NCI-H345 treated with DMSO at 0.1 percent for 48 hours (cell line): ENCODE measurements around the gene ARHGAP24.
"Not testable (repeated sequence)": the region's sequence is repeated elsewhere in the genome, so short reads cannot be mapped to it uniquely, and the experiment has no call there.

Experiments
- DNase-seq: peaks from one replicate; lab custom pipeline; 2025; ENCODE audit not compliant: unreplicated experiment; lab: John Stamatoyannopoulos, UW

ARHGAP24 gene

GRCh38 chr4:85994576-85994975 lies 519.6 kb downstream of the ARHGAP24 start:
- no peak for DNase-seq

- DNase-seq: no peak
These were observed 520.4 kb downstream of the ARHGAP24 start for GRCh38 chr4:85995361-85995760.

GRCh38 chr4:86001591-86001990 lies 526.6 kb downstream of the ARHGAP24 start:
- DNase-seq: no peak

GRCh38 chr4:86004030-86004429 lies 529.1 kb downstream of the ARHGAP24 start:
- no peak for DNase-seq

GRCh38 chr4:86006057-86006456 lies 531.1 kb downstream of the ARHGAP24 start:
- no peak for DNase-seq

GRCh38 chr4:86007042-86007441 lies 532.1 kb downstream of the ARHGAP24 start:
- DNase-seq: no peak

- DNase-seq: no peak
These were observed 536.2 kb downstream of the ARHGAP24 start for GRCh38 chr4:86011117-86011516.

- DNase-seq: no peak
These were observed 538.7 kb downstream of the ARHGAP24 start for GRCh38 chr4:86013621-86014020.

- DNase-seq: no peak
These were observed 539.6 kb downstream of the ARHGAP24 start for GRCh38 chr4:86014599-86014998.

- DNase-seq: no peak
These were observed 540.7 kb downstream of the ARHGAP24 start for GRCh38 chr4:86015412-86016350.

- DNase-seq: no peak
These were observed 544.4 kb downstream of the ARHGAP24 start for GRCh38 chr4:86019362-86019761.

- no peak for DNase-seq
These were observed 545.0 kb downstream of the ARHGAP24 start for GRCh38 chr4:86019906-86020305.

- DNase-seq: not testable (repeated sequence)
These were observed 546.7 kb downstream of the ARHGAP24 start for GRCh38 chr4:86021671-86022070.

- DNase-seq: no peak
These were observed 551.8 kb downstream of the ARHGAP24 start for GRCh38 chr4:86026720-86027119.

- no peak for DNase-seq
These were observed 557.0 kb downstream of the ARHGAP24 start for GRCh38 chr4:86031927-86032326.

- no peak for DNase-seq
These were observed 557.6 kb downstream of the ARHGAP24 start for GRCh38 chr4:86032476-86033022.

- DNase-seq: no peak
These were observed 558.2 kb downstream of the ARHGAP24 start for GRCh38 chr4:86033171-86033570.

- no peak for DNase-seq
These were observed 559.7 kb downstream of the ARHGAP24 start for GRCh38 chr4:86034616-86035015.

GRCh38 chr4:86035688-86036087 lies 560.7 kb downstream of the ARHGAP24 start:
- DNase-seq: no peak

GRCh38 chr4:86036736-86037135 lies 561.8 kb downstream of the ARHGAP24 start:
- no peak for DNase-seq

GRCh38 chr4:86038037-86038436 lies 563.1 kb downstream of the ARHGAP24 start:
- no peak for DNase-seq
